SK-N-MC (cell line): ENCODE results near the gene ARHGEF2.

ENCODE experiments used
- EZH2 ChIP-seq: fragments of 200-600 bp; sonication (generic); IDR thresholded peaks from one replicate; pipeline ENCODE4 v1.6.1; 2017; ENCODE audit warnings: antibody characterized with exemption
- FOXP2 ChIP-seq: optimal IDR thresholded peaks from 2 replicates; pipeline ENCODE3; 2011; ENCODE audit warnings: mild to moderate bottlenecking, moderate library complexity; ENCODE audit not compliant: insufficient read depth; ENCODE audit errors: extremely low read length, control extremely low read depth
- POLR2AphosphoS5 ChIP-seq: IDR thresholded peaks from 2 replicates; pipeline ENCODE4 v1.6.1; 2012; ENCODE audit warnings: mild to moderate bottlenecking, low read depth, low read length, borderline replicate concordance

GRCh38 chr1:156014829-156015228, 36.5 kb upstream of the ARHGEF2 start:
- TF ChIP-seq EZH2: no peak
- no peak for TF ChIP-seq POLR2AphosphoS5
- TF ChIP-seq FOXP2: no peak
